ENCODE measurements around the gene KCNK4. TPM values are rescaled to one million over a fixed set of nuclear protein-coding genes. Genes with fewer than 3 reads are reported as not detected.

KCNK4 gene
- total RNA-seq, 1 donor from 2014 or later = not detected

DNA sequence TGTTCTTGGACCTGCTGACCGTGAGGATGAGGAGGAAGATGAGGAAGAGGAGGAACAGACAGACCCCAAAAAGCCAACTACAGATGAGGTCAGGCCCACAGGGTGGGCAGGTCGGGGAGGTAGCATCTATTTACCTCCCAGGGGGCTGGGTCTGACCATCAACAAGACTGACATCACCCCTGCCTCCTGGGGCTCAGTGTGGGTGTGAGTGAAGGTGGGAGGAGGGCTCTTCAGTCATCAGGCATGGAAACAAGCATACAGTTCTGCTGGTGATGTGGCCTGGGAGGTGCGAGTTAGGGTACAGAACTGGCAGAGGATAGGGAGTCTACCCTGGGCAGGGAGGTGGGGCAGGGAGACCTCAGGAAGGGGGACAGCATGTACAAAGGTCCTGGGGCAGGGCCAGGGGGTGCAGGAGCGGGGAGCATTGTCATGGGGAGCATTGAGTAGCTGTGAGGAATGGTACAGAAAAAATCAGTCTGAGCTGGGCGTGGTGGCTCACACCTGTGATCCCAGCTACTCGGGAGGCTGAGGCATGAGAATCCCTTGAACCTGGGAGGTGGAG lies 30.9 kb upstream of the KCNK4 start:
- Histone ChIP-seq H3K27ac (no peak overlapping the region), H3K27me3 (no peaks in the 10 kb centered on the region), H3K36me3 (peaks cover 74% of the 10 kb centered on the region), H3K9me3 (no peaks in the 10 kb centered on the region), H3K4me3 (no peak overlapping the region), H3K4me1 (no peaks in the 10 kb centered on the region)
- no peak for DNase-seq
- TF ChIP-seq, protein P1, sequence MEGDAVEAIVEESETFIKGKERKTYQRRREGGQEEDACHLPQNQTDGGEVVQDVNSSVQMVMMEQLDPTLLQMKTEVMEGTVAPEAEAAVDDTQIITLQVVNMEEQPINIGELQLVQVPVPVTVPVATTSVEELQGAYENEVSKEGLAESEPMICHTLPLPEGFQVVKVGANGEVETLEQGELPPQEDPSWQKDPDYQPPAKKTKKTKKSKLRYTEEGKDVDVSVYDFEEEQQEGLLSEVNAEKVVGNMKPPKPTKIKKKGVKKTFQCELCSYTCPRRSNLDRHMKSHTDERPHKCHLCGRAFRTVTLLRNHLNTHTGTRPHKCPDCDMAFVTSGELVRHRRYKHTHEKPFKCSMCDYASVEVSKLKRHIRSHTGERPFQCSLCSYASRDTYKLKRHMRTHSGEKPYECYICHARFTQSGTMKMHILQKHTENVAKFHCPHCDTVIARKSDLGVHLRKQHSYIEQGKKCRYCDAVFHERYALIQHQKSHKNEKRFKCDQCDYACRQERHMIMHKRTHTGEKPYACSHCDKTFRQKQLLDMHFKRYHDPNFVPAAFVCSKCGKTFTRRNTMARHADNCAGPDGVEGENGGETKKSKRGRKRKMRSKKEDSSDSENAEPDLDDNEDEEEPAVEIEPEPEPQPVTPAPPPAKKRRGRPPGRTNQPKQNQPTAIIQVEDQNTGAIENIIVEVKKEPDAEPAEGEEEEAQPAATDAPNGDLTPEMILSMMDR (IDR thresholded peaks at IDR 0.05) = no peak
- intact Hi-C loops (cut with DNase I) = no loop called here
- no peak for ATAC-seq

DNA sequence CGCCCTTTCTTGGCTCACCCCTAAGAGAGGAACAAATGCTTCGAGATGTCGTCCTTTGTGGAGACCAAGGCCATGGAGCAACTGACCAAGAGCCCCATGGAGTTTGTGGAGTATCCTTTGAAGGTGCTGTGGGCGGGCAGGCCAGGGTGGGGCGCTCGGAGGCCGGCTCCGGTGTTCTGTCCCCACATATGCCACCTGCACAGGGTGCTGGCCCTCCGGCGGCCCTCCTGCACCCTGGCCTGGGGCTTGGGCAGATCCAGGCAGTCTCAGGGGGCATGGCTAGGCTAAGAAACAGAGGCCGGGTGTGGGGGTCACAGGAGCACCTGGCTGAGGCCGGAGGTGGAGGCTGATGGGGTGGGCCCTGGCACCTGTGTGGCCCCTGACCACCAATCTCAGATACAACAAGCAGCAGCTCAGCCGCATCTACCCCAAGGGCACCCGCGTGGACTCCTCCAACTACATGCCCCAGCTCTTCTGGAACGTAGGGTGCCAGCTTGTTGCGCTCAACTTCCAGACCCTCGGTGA lies 29.5 kb upstream of the KCNK4 start:
- TF ChIP-seq, protein P1 (IDR thresholded peaks at IDR 0.05) = no peak

DNA sequence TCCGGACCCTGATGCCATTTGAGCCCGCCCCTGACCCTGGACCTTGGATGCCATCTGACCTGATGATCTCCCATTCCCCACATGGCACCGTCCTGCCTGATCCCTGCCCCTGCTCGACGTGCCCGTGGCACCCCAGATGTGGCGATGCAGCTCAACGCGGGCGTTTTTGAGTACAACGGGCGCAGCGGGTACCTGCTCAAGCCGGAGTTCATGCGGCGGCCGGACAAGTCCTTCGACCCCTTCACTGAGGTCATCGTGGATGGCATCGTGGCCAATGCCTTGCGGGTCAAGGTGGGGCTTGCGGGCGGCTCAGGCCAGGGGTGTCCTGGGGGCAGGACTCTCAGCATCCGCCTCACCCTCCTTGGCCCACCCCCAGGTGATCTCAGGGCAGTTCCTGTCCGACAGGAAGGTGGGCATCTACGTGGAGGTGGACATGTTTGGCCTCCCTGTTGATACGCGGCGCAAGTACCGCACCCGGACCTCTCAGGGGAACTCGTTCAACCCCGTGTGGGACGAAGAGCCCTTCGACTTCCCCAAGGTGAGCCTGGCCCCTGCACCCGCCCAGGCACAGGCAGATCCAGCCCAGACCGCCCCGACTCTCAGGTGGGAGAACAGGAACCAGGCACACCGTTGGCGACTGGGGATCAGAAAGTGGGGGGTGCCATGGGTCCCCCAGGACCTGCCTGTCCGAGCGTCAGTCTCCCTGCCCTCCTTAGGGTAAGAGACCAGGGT lies 28.7 kb upstream of the KCNK4 start:
- DNase-seq (peak; percentile 64), ATAC-seq (no peak)
- Histone ChIP-seq H3K36me3 (peaks cover 74% of the 10 kb centered on the region), H3K27me3 (no peaks in the 10 kb centered on the region), H3K9me3 (no peaks in the 10 kb centered on the region), H3K27ac (no peak overlapping the region), H3K4me3 (no peak overlapping the region), H3K4me1 (peaks cover 5% of the 10 kb centered on the region)
- intact Hi-C loops (cut with DNase I) = no loop called here
- TF ChIP-seq, protein P1 (IDR thresholded peaks at IDR 0.05) = no peak

More for the DNA sequence above, 29.5 kb upstream of the KCNK4 start:
- ATAC-seq (no peak), DNase-seq (no peak)
- Histone ChIP-seq H3K9me3 (no peaks in the 10 kb centered on the region), H3K27ac (no peak overlapping the region), H3K36me3 (peaks cover 79% of the 10 kb centered on the region), H3K4me3 (no peak overlapping the region), H3K4me1 (no peaks in the 10 kb centered on the region), H3K27me3 (no peaks in the 10 kb centered on the region)
- intact Hi-C loops (cut with DNase I) = no loop called here

DNA sequence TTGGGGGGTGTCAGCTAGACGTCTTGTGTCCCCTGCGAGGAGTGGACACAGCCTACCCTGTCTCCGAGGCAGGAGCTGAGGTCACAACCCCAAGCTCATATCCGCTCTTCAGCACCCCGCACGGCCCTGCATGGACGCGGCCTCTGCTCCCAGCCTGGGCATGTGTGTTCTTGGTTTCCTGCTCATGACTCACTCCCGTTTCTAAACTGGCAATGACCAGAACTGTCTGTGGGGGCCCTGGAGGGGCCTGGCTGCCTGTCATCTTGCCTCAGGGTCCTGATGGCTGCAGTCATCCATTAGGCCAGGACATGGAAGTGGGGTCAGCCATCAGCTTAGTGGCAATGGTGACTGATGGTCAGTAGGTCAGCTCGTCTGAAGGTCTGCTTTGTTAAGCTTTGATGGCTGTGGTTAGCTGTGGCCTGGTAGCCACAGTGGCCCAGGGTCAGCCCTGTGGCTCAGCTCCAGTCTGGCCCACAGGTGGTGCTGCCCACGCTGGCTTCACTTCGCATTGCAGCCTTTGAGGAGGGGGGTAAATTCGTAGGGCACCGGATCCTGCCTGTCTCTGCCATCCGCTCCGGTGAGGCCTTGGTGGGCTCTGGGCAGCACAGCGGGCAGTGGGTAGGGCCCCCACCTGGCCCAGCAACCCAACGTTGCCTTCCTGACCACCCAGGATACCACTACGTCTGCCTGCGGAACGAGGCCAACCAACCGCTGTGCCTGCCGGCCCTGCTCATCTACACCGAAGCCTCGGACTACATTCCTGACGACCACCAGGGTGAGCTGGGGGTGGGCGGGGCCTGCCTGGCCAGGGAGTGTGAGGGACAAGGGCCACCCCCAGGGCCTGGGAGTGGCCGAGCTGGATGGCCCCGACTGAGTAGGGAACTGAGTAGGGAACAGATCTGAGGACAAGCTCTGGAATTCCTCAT lies 27.8 kb upstream of the KCNK4 start:
- H3K4me3 ChIP-seq = no peak overlapping the region
- H3K27me3 ChIP-seq = no peaks in the 10 kb centered on the region
- DNase-seq (peak; percentile 65), ATAC-seq (no peak)
- TF ChIP-seq, protein P1 (IDR thresholded peaks at IDR 0.05) = no peak
- no peak overlapping the region for H3K27ac ChIP-seq
- peaks cover 68% of the 10 kb centered on the region for H3K36me3 ChIP-seq
- intact Hi-C loops (cut with DNase I) = no loop called here
- H3K4me1 ChIP-seq = peaks cover 13% of the 10 kb centered on the region
- no peaks in the 10 kb centered on the region for H3K9me3 ChIP-seq

DNA sequence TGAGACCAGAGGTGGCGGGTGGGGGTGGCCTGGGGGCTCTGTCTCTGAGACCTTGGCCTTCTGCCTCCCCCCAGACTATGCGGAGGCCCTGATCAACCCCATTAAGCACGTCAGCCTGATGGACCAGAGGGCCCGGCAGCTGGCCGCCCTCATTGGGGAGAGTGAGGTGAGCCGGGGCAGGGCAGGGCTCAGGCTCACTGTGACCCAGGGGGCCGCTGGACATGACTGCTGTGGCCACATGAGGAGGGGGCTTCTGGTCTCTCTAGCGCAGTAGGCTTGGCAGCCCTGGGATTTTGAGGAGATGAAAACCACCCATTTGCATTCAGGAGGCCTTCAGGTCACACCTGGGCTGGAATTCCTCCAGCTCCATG lies 27.2 kb upstream of the KCNK4 start:
- Histone ChIP-seq H3K9me3 (no peaks in the 10 kb centered on the region), H3K27me3 (no peaks in the 10 kb centered on the region), H3K4me1 (peaks cover 20% of the 10 kb centered on the region), H3K4me3 (no peak overlapping the region), H3K27ac (no peak overlapping the region), H3K36me3 (peaks cover 61% of the 10 kb centered on the region)
- TF ChIP-seq, protein P1 (IDR thresholded peaks at IDR 0.05) = no peak
- no peak for DNase-seq
- no peak for ATAC-seq
- intact Hi-C loops (cut with DNase I) = no loop called here

All from upper lobe of right lung (tissue), 1 donor.